NCI-H526 (cell line): ENCODE results near the gene PPP1R12C.
"Not testable (repeated sequence)": the region's sequence is repeated elsewhere in the genome, so short reads cannot be mapped to it uniquely, and the experiment has no call there.

Experiments
- DNase-seq, 2 experiments: peaks; one replicate each; lab custom pipeline; 2025; lab: John Stamatoyannopoulos, UW

Gene PPP1R12C

DNA sequence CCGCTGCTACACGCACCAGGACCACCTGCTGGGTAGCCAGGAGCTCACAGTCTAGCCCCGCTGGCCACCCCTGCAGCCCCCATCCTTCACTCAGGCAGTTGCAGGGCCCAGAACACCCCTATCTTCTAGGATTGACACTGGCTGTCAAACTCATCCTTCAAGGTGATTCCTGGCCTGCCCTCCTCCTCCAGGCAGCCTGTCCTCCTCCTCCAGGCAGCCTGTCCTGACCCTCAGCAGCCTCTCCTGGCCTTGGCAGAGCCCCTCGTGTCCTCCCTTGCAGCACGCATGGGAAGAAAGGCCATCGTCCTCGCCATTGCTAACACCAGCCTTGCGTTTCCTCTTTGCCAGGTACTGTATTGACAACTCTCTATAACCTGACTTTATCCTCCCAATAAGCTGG lies 45.5 kb downstream of the PPP1R12C start:
- no peak for DNase-seq

DNA sequence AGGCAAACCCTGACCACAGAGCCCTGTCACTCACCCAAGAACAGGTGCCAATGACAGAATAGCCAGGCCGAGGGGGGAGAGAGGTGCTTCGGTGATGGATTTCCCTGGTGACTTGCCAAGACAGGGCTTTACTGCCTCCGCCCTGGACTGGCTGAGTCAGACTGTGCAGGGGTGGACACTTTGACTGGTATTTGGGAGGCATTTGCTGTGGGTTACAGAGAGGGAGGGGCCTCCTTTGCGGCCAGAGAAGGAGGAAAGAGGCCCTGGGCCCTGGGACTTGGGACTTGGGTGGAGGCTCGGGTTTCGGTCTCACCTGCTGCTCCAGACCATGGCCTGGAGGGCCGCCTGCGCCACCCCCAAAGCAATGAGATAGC lies 46.3 kb downstream of the PPP1R12C start:
- DNase-seq, result no peak

DNA sequence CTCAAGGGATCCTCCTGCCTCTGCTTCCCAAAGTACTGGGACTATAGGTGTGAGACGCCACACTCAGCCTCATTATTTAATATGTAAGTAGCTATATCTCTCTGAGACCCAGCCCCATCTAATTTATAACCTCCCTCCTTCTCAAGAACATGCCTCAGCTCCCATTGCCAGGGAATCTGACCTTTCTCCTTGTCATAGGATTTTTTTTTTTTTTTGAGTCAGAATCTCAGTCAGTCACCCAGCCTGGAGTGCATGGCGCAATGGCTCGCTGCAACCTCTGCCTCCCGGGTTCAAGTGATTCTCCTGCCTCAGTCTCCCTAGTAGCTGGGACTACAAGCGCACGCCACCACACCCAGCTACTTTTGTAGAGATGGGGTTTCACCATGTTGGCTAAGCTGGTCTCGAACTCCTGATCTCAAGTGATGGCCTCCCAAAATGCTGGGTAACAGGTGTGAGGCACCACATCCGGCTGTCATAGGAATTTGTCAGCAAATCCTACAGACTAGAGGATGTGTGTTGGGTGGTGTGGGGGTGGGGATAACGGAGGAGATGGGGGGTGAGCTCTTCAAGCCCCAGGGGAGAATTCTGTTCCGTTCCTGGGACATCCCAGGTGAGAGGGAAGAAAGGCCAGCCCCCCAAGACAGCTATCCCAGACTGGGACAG lies 46.8 kb downstream of the PPP1R12C start:
- DNase-seq, result no peak

DNA sequence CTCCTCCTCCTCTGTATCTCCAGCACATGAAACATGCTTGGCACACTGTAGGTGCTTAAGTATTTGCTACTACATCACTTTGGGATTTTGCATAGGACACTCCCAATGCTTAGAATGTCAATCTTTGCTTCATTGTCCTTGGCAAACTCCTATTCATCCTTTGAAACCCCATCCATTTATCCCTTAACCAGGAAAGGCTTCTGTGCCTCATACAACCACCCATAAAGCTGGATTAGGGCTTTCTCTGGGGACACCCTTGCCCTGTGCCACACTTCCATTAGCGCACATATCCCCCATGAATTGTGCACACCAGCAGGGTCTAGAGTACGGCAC lies 47.6 kb downstream of the PPP1R12C start:
- DNase-seq, result no peak

DNA sequence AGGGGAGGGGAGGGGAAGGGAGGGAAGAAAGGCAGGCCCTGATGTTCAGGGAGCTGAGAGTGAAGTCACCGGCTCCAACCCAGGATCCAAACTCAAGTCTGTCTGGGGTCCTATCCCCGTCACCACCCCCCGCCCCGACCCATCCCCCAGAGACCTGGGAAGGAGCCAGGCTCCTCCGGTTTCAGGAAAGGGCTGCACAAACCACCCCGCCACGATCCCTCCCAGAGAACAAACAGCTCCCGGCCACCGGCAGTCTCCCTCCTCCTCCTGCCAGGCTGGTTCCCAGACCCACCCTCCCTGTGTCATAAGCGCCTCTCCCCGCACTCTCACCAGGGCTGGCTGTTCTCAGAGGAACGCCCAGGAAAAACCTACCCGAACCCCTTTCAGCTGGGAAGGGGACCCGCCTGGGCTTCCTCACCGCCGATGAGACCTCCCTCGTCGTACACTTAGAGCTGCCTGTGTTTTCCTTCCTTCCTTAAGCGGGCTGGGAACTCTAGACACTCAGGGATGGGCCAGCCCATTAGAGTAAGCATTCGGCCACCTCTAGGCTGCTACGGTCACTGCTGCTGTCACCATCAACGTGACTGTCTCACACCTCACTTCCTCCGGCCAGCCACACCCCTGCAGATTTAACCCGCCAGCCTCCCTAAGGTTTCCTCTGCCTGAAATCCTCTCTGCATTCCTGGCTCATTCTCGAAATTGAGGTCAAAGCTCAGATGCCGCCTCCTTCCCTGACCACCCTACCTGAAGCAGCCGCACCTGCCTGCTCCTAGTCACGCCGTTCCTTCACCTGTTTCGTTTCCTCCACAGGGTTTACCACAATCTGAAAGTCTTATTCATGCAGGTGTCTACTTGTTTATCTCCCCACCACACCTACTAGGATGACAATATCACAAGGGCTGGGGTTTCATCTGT lies 48.2 kb downstream of the PPP1R12C start:
- peak; percentile 55 to 79 for DNase-seq

DNA sequence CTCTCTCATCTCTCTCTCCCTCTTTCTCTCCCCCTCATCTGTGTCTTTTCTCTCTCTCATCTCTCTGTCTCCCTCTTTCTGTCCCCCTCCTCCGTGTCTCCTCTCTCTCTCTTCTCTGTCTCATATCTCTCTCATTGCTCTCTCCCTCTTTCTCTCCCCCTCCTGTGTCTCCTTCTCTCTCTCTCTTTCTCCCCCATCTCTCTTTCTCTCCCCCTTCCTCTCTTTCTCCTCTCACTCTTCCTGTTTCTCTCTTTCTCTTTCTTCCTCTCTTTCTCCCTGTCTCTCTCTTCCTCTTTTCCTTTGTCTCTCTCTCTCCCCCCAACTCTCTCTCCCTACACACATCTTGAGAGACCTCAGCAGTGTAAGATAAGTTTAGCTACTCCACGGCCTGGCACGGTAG lies 49.6 kb downstream of the PPP1R12C start:
- DNase-seq, result no peak

DNA sequence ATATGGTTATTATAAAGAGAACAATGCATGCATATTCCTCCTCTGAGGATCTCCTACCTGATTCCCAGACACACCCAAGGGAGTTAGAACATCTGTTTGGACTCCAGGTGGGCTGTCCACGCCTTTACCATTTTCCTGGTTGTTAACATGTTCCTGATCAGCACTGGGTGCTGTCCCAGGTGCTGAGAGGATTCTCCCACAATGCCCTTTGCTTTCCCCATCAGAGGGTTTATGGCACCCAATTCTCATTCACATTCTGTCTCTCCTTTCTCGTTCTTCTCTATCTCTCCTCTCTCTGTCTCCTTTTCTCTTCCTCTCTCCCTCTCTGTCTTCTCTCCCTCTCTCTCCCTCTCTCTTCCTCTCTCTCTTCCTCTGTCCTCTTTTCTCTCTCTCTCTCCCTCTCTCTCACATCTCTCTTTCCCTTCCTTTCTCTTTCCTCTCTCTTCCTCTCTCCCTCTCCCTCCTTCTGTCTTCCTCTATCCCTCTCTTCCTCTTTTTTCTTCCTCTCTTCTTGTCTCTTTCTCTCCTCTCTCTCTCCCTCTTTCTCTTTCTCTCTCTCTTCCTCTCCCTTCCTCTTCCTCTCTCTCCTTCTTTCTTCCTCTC lies 51.2 kb downstream of the PPP1R12C start:
- DNase-seq, result no peak

DNA sequence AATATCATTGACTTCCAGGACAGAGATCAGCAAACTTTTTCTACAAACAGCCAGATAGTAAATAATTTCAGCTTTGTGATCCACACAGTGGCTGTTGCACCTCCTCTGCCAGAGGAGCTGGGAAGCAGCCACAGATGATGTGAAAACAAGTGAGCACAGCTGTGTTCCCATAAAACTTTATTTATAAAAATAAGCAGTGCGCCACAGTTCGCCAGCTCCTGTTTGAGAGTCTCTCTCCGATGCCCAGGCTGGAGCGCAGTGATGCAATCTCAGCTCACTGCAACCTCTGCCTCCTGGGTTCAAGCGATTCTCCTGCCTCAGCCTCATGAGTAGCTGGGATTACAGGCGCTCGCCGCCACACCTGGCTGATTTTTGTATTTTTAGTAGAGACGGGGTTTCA lies 51.9 kb downstream of the PPP1R12C start:
- DNase-seq, result not testable (repeated sequence)

DNA sequence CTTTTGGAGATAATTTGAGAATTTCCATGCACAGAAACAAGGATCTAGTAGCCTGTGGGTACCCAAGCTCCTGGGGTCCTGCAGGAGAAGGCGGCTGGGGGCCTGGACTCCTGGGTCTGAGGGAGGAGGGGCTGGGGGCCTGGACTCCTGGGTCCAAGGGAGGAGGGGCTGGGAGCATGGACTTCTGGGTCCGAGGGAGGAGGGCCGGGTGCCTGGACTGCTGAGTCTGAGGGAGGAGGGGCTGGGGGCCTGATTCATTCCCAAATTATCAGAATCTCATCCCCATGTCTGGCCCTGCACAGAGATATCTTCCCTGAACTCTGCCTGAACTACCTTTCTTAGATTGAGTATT lies 54.0 kb downstream of the PPP1R12C start:
- DNase-seq, result no peak

DNA sequence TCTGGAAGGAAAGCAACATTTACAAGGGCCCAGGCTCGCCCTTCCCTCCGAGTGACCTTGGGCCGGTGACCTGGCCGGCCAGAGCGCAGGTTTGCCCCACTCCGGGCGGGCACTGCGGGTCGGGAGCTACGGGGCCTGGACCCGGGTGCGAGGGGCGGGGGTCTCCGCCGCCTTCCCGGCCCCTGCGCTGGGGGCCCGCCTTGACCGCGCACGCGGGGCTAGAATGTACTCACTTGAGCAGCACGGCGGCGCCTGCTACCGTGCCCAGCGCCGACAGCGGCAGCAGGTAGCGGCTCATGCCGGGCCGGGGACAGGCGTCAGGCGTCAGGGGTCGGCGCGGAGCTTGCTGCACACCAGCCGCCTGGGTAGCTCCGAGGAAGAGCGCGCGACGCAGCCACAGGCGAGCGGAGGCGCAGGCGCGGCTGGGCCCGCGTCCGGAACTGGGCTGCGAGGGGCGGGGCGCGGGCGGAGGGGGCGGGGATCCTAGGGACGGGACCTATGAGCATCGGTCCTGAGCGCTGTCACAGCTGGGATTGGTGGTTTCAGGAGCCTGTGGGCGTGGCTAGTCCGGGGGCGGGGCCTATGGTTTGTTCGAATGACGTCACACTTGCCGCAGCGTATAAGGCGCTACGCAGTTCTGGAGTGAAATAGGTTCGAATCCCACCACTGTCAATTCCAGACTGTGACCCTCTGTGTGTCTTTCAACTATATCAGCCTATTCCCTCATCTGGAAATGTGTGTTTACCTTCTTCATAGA lies 54.5 kb downstream of the PPP1R12C start, which contains the start of gene RDH13:
RDH13 (minus strand) TSS at position 414 of the 757 bp plus-strand sequence; CDS start at position 298, 116 bp downstream.
- DNase-seq, result peak; percentile 93 to 99

DNA sequence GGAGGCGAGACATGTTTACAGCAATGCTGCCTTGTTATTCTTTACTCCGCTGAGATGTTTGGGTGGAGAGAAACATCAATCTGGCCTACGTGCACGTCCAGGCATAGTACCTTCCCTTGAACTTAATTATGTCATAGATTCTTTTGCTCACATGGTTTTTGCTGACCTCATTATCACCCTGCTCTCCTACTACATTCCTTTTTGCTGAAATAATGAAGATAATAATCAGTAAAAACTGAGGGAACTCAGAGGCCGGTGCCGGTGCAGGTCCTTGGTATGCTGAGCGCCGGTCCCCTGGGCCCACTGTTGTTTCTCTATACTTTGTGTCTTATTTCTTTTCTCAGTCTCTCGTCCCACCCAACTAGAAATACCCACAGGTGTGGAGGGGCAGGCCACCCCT lies 57.1 kb downstream of the PPP1R12C start:
- DNase-seq, result not testable (repeated sequence)

DNA sequence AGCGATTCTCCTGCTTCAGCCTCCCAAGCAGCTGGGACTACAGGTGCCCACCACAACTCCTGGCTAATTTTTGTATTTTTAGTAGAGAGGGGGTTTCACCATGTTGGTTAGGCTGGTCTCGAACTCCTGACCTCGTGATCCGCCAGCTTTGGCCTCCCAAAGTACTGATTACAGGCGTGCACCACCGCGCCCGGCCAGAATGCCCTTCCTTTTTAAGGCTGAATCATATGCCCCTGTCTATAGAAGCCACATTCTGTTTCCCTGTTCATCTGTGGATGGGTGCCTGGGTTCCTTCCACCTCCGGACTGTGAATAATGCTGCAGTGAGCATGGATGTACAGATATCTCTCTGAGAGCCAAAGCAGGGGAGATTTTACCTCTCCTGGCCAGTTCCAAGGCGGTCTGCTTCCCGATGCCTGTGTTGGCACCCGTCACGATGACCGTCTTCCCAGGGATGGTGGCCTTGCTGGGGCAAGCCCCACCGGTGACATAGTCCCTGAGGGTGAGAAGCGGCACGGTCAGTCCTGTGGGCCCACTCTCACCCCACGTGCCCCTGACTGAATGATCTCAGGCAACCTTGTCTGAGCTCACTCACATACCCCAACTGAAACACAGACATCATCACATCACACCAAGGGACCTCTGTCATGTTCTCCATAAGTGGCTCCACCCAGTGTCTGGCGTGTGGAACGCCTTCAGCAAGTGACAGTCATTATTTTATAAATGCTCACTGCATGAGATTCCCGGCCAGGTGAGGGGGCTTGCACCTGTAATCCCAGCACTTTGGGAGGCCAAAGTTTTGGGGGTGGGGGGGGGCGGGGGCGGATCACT lies 58.4 kb downstream of the PPP1R12C start:
- DNase-seq, result no peak

DNA sequence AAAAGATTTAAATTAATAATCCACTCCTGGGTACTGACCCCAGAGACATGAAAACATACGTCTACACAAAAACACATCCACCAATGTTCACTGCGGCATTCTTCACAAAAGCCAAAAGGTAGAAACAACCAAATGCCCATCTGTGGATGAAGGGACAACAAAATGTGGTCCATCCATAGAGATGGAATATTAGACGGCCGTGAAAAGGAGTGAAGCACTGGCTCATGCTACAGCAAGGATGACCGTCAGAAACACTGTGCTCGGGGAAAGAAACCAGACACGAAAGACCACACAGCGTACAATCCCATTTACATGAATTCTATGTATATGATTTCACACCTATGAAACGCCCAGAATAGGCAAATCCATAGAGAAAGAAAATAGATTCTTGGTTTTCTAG lies 60.6 kb downstream of the PPP1R12C start:
- no peak for DNase-seq

DNA sequence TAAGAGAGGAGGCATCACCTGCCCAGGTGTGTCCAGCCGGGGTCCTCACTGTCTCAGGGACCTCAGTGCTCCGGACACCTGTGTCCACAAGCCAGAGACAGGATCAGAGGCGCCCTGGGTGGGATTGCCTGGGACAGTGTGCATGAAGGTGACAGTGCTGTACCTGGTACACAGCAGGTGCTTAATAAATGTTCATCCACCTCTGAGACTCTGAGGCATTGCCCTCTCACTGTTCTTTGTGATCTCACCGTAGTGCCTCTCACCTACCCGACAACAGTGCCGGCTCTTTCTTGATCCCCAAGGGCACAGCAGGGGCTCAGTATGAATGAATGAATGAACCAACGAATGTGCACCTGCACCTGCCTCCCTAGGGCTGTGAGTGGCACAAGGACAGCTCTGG lies 63.7 kb downstream of the PPP1R12C start:
- DNase-seq, result no peak

DNA sequence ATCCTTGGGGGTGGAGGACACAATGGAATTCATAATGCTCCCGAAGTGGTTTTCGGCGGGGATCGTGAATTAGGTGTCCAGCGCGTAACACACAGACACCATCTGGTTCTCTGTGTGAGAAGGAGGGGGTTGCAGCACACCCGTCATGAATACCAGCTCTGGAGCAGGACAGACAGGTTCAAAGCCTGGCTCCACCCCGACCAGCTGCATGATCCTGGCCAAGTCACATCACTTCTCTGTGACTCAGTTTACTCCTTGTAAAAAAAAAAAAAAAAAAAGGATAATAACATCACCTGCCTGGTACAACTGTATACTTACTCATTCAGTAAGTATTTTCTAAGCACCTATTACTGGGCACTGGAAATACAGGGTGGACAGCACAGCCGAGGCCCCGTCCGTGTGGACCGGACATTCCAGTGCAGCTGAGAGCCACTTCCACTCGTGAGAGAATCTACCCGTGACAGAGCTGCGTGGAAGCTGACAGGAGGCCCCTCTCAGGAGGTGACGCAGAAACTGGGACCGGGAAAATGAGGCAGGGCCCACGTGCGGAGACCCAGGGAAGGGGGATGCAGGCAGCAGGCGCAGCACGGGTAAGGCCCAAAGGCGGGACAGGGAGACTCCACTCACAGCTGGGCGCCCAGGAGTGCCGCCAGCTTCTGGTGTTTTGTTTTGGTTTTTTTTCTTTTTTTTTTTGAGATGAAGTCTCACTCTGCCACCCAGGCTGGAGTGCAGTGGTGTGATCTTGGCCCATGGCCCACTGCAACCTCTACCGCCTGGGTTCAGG lies 66.5 kb downstream of the PPP1R12C start:
- DNase-seq, result no peak

DNA sequence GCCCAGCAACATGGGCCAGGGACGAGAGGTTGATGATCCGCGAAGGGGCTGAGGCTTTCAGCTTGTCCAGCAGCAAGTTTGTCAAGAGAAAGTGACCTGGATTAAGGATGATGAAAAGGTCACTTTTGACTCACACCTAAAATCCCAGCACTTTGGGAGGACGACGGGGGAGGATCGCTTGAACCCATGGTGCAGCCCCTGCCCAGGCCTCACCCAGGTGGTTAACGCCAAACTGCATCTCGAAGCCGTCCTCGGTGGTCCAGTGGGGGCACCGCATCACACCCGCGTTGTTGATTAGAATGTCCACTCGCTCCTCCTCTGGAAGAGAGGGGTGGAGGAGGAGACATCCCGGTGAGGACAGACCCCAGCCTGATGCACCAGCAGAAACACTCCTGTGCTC lies 69.0 kb downstream of the PPP1R12C start:
- DNase-seq, result no peak

DNA sequence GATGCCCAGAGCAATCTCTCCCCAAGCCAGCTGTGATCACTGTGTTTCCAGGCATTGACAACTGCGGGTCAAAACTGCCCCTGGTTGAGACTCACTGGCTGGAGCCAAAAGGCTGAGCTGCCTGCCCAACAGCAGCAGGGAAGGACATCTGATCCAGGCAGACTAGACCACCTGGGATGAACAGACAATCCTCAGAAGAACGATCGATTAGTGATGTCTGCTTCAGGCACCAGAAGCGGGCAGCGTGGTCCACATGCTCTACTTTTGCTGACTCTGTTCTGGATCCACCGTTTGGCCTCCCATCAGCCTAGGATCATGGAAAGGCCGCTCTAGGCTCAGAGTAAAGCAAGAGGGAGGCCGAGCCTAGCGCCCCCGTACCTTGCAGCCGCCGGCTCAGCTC lies 69.5 kb downstream of the PPP1R12C start:
- DNase-seq, result no peak

DNA sequence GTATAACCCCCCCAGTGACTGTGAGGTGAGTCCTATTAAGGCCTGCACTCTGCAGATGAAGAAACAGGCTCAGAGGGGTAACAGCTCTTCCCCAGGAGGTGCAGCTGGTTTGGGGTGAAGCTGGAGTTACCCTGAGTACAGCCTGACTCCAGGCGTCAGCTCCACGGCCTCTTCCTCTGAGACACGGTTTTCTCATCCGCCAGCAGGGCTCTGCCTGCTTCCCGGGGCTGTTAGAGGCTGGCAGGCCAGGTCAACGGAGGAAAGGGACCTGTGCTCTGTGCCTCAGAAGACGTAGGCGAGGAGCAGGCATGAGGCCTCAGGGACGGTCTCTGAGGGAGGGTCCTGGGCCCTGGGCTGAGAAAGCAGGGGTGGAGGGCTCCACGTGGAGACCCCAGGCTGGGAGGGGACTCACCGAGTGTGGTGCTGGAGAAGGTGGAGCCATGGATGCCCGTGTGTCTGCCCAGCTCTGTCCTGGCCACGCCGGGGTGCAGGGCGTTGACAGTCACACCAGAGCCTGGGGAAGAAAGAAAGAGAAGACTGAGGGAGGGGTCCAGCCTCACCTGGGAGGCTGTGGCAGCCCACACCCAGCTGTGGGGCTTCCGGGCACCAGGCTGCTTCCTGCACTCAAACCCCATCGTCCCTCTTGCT lies 70.3 kb downstream of the PPP1R12C start:
- no peak for DNase-seq

DNA sequence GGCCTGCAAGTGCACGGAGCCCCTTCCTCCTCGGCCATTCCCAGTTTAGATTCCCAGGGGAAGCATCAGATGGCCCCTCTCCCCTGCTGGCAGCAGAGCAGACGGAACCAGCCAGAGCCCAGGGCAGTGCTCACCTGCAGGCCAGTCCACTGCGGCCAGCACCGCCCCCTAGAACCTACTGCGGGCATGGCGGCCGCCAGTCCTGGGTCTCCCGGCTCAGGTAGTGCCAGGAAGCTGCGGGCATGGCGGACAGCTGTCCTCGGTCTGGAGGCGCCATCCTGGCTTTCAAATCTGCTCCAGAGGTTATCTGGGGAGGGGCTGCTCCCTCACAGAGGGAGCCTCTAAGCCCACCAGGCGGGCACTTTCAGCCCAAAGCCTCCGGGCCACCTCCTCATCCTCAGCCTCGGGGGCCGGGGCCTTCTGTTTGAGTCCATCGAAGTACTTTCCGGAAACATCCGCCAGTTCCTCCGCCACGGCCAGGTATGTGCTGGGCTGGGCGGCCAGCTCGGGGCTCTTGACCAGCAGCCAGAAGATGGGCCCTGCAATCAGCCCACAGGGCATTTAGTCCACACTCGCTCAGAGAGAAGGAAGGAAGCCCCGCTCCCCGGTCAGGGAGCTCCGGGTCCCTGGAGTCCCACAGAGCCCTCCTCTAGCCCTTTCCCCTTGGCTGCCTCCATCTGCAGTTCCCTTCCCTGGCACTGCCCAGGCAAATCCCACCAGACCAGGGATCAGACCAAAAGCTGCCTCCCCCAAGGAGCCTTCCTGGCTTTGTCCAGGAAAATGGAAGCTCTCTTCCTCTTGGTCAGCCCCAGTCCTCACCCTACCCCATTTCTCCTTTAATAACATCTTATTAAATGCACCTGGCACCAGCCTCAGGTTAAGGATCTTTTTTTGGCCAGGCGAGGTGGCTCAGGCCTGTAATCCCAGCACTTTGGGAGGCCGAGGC lies 72.4 kb downstream of the PPP1R12C start:
- DNase-seq, result no peak
